ENCODE measurements around the gene WDFY4.

- TF ChIP-seq SUZ12 (IDR thresholded peaks at IDR 0.05), result no peak
- no peak for TF ChIP-seq FOXM1 (IDR thresholded peaks at IDR 0.05; ENCODE audit: borderline replicate concordance)
- no peak for TF ChIP-seq NFRKB (IDR thresholded peaks at IDR 0.05)
- no peak for TF ChIP-seq FOXK2 (IDR thresholded peaks at IDR 0.05)
- TF ChIP-seq SP1 (IDR thresholded peaks at IDR 0.05), result no peak
Measured at GRCh38 chr10:48896756-48897440, 212.2 kb downstream of the WDFY4 start.

Measured in HEK293T (cell line).